K562 (cell line): Measurements from ENCODE around the gene B3GALT4. TPM values are rescaled to one million over a fixed set of nuclear protein-coding genes. Genes with fewer than 3 reads are reported as not detected.

Experiments
- BCL6 ChIP-seq: fragments of 250-450 bp; sonication (Bioruptor Pico); IDR thresholded peaks from 2 replicates; pipeline ENCODE4 v1.4.0; 2020
- CBX3 ChIP-seq, 2 experiments: IDR thresholded peaks; 1 replicate in 1 of 2; 2 replicates in 1 of 2; pipeline ENCODE4 v1.6.1; 2012; ENCODE audit warnings: inconsistent platforms in 2 of 2, low read length in 2 of 2, borderline replicate concordance in 1 of 2, control low read depth in 1 of 2
- CCAR2 ChIP-seq: fragments of 200-400 bp; formaldehyde crosslinking; IDR thresholded peaks from 2 replicates; pipeline ENCODE4 v1.6.1; 2017; ENCODE audit warnings: mild to moderate bottlenecking, low read depth, low read length
- CHD2 ChIP-seq: IDR thresholded peaks from 2 replicates; pipeline ENCODE4 v1.6.1; 2011; ENCODE audit warnings: low read depth, low read length
- HCFC1 ChIP-seq: IDR thresholded peaks from 2 replicates; pipeline ENCODE4 v1.6.1; 2012; ENCODE audit warnings: low read depth, low read length, improper control_type of control experiment
- MED1 ChIP-seq: sonication (generic); formaldehyde crosslinking; IDR thresholded peaks from 2 replicates; pipeline ENCODE4 v1.8.1; 2023; ENCODE audit warnings: missing genetic modification reagents, borderline replicate concordance
- MTF1 ChIP-seq: fragments of 250-450 bp; sonication (Bioruptor Pico); IDR thresholded peaks from 2 replicates; pipeline ENCODE4 v1.9.0; 2021; ENCODE audit warnings: moderate library complexity, mild to moderate bottlenecking, inconsistent platforms, borderline replicate concordance
- MYC ChIP-seq, 2 experiments: fragments of 250-450 bp in 1 of 2; sonication (Bioruptor Pico) in 1 of 2; IDR thresholded peaks; 2 replicates each; pipeline versions ENCODE4 v1.5.1 to v1.6.1; 2012 to 2021; ENCODE audit warnings: low read depth in 2 of 2, borderline replicate concordance in 1 of 2, improper control_type of control experiment in 1 of 2, low read length in 1 of 2, mild to moderate bottlenecking in 1 of 2, moderate library complexity in 1 of 2
- NCOA4 ChIP-seq: fragments of 450-650 bp; IDR thresholded peaks from 2 replicates; pipeline ENCODE4 v1.6.1; 2018; ENCODE audit warnings: mild to moderate bottlenecking; ENCODE audit not compliant: partially characterized antibody
- NFYB ChIP-seq: IDR thresholded peaks from 2 replicates; pipeline ENCODE4 v1.6.1; 2011; ENCODE audit warnings: mild to moderate bottlenecking, moderate library complexity; ENCODE audit not compliant: insufficient read length; ENCODE audit errors: extremely low read depth
- POLR2H ChIP-seq: IDR thresholded peaks from 2 replicates; pipeline ENCODE4 v1.6.1; 2016; ENCODE audit warnings: missing genetic modification characterization, low read depth, mild to moderate bottlenecking, control low read depth, missing compliant biosample characterization, moderate library complexity
- RBFOX2 ChIP-seq: fragments of 200-400 bp; formaldehyde crosslinking; IDR thresholded peaks from 2 replicates; pipeline ENCODE4 v1.6.1; 2017; ENCODE audit warnings: low read depth, mild to moderate bottlenecking, low read length, moderate library complexity
- SLC30A9 ChIP-seq: fragments of 250-450 bp; sonication (Bioruptor Pico); IDR thresholded peaks from 2 replicates; pipeline ENCODE4 v1.8.0; 2022; ENCODE audit warnings: mild to moderate bottlenecking, moderate library complexity
- TEAD2 ChIP-seq: fragments of 450-650 bp; IDR thresholded peaks from 2 replicates; pipeline ENCODE4 v1.6.1; 2016; ENCODE audit warnings: missing genetic modification characterization, control low read depth, missing compliant biosample characterization
- TRIM24 ChIP-seq, 2 experiments: fragments of 450-650 bp; IDR thresholded peaks; 2 replicates each; pipeline ENCODE4 v1.6.1; 2016
- ZNF146 ChIP-seq: IDR thresholded peaks from one replicate; pipeline ENCODE4 v1.6.1; 2018; ENCODE audit warnings: missing compliant biosample characterization; ENCODE audit not compliant: unreplicated experiment
- ZNF174 ChIP-seq: fragments of 250-450 bp; sonication (Bioruptor Pico); IDR thresholded peaks from 2 replicates; pipeline ENCODE4 v1.4.0; 2020; ENCODE audit warnings: mild to moderate bottlenecking
- ZNF655 ChIP-seq: fragments of 250-450 bp; sonication (Bioruptor Pico); IDR thresholded peaks from 2 replicates; pipeline ENCODE4 v1.5.0; 2021
- polyA plus RNA-seq, 8 experiments: library from polyadenylated mRNA; depleted of rRNA in 4 of 8; stranded (reverse) in 5 of 8; unstranded in 3 of 8; fragments of >200 nt; fragmentation: Nextera tagmentation in 2 of 8; fragmentation: Illumina TruSeq in 1 of 8; extraction: Ambion mirVana in 2 of 8; extraction: Trizol in 1 of 8; gene quantifications; 2 replicates each; pipeline versions ENCODE4 v1.2.1 to v1.2.3, GENCODE V29; 2011 to 2014; ENCODE audit warnings: inconsistent platforms in 1 of 8, missing spikeins in 1 of 8
- total RNA-seq, 7 experiments: library from RNA; depleted of rRNA in 6 of 7; stranded (reverse); fragments of >200 nt in 6 of 7; fragmentation: Illumina TruSeq in 2 of 7; extraction: Trizol in 2 of 7; gene quantifications; 2 replicates each; pipeline versions ENCODE4 v1.2.1 to v1.2.3, GENCODE V29; 2011 to 2021; ENCODE audit warnings: low replicate concordance in 1 of 7
- TF ChIP-seq, protein P1 (sequence below), 2 experiments: fragments of 450-650 bp in 1 of 2; IDR thresholded peaks; 2 replicates each; pipeline ENCODE4 v1.6.1; 2011 to 2017; ENCODE audit warnings: low read depth in 2 of 2, antibody characterized with exemption in 1 of 2, borderline replicate concordance in 1 of 2, low read length in 1 of 2, mild to moderate bottlenecking in 1 of 2, mixed read lengths in 1 of 2; ENCODE audit not compliant: control insufficient read depth in 1 of 2
- TF ChIP-seq, protein P2 (sequence below): fragments of 450-650 bp; IDR thresholded peaks from 2 replicates; pipeline ENCODE4 v1.6.1; 2016; ENCODE audit warnings: low read depth, mild to moderate bottlenecking, moderate library complexity

B3GALT4 gene
- total and polyA plus RNA-seq, 9 of the 15 experiments (the other 6 are each of a cell fraction or from before 2014, with no cell fraction given), result 0.11 to 1.3 (median 0.53) TPM; not detected in 1

- TF ChIP-seq, protein P1, sequence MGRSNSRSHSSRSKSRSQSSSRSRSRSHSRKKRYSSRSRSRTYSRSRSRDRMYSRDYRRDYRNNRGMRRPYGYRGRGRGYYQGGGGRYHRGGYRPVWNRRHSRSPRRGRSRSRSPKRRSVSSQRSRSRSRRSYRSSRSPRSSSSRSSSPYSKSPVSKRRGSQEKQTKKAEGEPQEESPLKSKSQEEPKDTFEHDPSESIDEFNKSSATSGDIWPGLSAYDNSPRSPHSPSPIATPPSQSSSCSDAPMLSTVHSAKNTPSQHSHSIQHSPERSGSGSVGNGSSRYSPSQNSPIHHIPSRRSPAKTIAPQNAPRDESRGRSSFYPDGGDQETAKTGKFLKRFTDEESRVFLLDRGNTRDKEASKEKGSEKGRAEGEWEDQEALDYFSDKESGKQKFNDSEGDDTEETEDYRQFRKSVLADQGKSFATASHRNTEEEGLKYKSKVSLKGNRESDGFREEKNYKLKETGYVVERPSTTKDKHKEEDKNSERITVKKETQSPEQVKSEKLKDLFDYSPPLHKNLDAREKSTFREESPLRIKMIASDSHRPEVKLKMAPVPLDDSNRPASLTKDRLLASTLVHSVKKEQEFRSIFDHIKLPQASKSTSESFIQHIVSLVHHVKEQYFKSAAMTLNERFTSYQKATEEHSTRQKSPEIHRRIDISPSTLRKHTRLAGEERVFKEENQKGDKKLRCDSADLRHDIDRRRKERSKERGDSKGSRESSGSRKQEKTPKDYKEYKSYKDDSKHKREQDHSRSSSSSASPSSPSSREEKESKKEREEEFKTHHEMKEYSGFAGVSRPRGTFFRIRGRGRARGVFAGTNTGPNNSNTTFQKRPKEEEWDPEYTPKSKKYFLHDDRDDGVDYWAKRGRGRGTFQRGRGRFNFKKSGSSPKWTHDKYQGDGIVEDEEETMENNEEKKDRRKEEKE (IDR thresholded peaks at IDR 0.05; ENCODE audit: borderline replicate concordance in 1 of 2, control insufficient read depth in 1 of 2, low read depth in 2 of 2, low read length in 1 of 2), result peak; percentile 56 to 89; a peak in 1 of 4 replicates
- TF ChIP-seq NFYB, result no peak
- peak; percentile 58; the same call in 1 of the 2 replicates for TF ChIP-seq POLR2H
- TF ChIP-seq BCL6 (CRISPR knock-in tag), result 0 out of 2 replicates have a peak, but pooled peaks have one; percentile 17
- TF ChIP-seq HCFC1, result peak; percentile 57; the same call in 1 of the 2 replicates
- TF ChIP-seq, protein P2, sequence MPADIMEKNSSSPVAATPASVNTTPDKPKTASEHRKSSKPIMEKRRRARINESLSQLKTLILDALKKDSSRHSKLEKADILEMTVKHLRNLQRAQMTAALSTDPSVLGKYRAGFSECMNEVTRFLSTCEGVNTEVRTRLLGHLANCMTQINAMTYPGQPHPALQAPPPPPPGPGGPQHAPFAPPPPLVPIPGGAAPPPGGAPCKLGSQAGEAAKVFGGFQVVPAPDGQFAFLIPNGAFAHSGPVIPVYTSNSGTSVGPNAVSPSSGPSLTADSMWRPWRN, result 0 out of 2 replicates have a peak, but pooled peaks have one; percentile 14
- no peak for TF ChIP-seq ZNF146 (CRISPR knock-in tag)
- 0 out of 2 replicates have a peak, but pooled peaks have one; percentile 52 for TF ChIP-seq ZNF655
- no peak for TF ChIP-seq NCOA4
- no peak for TF ChIP-seq TEAD2 (tag)
- TF ChIP-seq ZNF174, result no peak
- TF ChIP-seq MYC (IDR thresholded peaks at IDR 0.05; ENCODE audit: low read depth, low read length), result peak; percentile 95
- peak; percentile 28; the same call in 1 of the 2 replicates for TF ChIP-seq MYC (CRISPR knock-in tag; IDR thresholded peaks at IDR 0.05; ENCODE audit: borderline replicate concordance, low read depth)
- no peak for TF ChIP-seq MTF1 (CRISPR knock-in tag)
- no peak for TF ChIP-seq CCAR2
- TF ChIP-seq TRIM24 (IDR thresholded peaks at IDR 0.05), result peak in 1 of 2 experiments; percentile 61; a peak in 3 of 4 replicates
- TF ChIP-seq SLC30A9 (CRISPR knock-in tag), result no peak
- peak; percentile 88 for TF ChIP-seq RBFOX2
- peak; percentile 78 for TF ChIP-seq CHD2
- TF ChIP-seq CBX3 (IDR thresholded peaks at IDR 0.05; ENCODE audit: borderline replicate concordance in 1 of 2, low read length in 2 of 2), result peak in 1 of 2 experiments; percentile 82; a peak in 1 of 3 replicates
- TF ChIP-seq MED1 (CRISPR knock-in tag), result 0 out of 2 replicates have a peak, but pooled peaks have one; percentile 94
Measured at GRCh38 chr6:33276864-33277662, at the start of gene B3GALT4 (continued).
